ENCODE results near the gene NUMBL.
A peak's percentile ranks its signal among the peaks of the same experiment; 100 is the strongest.
"Not testable (repeated sequence)": the region's sequence is repeated elsewhere in the genome, so short reads cannot be mapped to it uniquely, and the experiment has no call there.

The NUMBL gene

DNA sequence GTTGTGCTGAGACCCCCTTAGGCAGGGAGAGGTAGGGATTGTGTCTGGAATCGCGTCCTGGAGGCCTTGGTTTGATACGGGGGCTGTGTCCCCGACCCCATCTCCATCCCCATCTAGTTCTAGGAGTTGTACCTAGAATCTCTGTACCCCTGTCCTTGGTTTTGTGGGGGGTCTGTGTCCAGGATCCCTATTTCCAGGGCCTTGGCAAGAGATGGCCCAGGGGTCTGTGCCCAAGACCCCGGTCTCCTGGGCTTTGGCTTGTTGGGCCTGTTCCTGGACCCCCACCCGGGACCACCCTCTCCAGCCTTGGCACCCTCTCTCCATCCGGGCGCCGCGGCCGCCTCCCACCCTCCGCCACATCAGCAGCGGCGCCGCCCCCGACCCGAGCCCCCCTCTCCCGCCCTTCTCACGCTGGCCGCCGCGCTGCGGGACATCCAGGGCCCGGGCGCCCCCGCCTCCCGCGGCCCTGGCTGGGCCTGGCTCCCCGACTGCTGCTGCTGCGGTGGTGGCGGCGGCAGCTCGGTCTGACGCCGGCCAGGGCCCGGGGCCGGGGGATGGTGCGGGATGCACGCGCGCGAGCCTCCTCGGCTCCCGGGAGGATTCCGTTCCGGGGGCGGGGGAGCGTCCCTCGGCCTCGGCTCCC is at the start of gene NUMBL:
Gene NUMBL, minus strand, starts transcription at position 602 of the 643 bp plus-strand sequence. Its CDS starts 168 bp downstream, at position 434.
- no peak for DNase-seq

DNA sequence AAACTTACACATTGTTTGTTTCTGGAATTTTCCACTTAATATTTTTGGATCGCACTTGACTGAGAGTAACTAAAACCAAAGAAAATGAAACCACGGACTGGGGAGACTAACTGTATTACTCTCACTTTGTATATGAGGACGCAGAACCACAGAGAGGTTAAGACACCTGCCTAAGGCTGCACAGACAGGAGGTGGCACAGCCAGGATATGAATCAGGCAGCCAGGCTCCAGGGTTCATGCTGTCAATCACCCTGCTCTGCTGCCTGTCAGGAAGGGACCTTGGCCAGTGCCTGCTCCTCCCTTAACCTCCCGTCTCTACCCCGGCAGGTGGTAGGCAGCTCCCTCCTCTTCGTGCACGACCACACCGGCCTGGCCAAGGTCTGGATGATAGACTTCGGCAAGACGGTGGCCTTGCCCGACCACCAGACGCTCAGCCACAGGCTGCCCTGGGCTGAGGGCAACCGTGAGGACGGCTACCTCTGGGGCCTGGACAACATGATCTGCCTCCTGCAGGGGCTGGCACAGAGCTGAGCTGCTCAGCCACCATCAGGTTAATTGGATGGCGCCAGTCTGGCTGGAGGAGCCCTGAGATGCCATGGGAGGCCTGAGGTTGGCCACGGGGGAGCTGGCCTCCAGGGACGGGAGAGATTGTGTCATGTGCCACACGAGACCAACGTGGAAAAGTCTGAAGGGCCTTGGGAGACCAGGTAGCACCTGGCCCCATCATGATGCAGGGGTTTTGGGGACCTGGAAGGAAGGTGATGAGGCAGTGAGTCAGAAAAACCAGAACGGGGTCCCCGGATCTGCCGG is 48.8 kb upstream of the NUMBL start:
- DNase-seq = no peak

DNA sequence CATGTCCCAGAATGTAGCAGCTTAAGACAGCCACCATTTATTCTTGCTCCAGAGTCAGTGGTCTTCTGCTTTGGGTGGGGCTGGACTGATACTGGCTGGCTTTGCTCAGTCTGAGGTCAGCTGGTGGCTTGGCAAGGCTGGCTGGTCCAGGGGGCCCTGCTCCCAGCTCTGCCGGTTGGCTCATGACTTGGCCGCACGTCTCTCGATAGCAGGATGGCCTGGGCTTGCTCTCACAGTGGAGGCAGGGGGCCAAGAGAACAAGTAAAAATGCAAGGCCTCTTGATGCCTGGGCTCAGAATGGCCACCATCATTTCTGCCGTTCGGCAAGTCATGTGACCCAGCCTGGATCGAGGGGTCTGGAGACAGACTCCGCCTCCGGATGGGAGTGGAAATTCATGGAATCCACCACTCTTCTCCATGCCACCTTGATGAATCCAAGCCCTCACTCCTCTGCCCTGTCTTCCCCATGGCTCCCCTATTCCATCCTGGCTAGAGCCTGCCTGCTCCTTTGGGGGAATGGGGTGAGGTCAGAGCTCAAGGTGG is 46.7 kb upstream of the NUMBL start:
- DNase-seq = no peak

DNA sequence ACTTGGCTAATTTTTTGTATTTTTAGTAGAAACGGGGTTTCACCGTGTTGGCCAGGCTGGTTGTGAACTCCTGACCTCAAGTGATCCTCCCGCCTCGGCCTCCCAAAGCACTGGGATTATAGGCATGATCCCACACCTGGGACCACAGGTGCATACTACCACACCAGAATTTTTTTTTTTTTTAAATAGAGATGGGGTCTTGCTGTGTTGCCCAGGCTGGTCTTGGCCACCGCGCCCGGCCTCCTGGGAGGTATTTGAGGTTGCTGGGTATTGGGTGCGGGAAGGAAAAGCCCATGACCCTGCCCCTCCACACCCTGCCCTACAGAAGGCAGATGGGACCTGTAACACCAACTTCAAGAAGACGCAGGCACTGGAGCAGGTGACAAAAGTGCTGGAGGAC is 46.2 kb upstream of the NUMBL start:
- no peak for DNase-seq

DNA sequence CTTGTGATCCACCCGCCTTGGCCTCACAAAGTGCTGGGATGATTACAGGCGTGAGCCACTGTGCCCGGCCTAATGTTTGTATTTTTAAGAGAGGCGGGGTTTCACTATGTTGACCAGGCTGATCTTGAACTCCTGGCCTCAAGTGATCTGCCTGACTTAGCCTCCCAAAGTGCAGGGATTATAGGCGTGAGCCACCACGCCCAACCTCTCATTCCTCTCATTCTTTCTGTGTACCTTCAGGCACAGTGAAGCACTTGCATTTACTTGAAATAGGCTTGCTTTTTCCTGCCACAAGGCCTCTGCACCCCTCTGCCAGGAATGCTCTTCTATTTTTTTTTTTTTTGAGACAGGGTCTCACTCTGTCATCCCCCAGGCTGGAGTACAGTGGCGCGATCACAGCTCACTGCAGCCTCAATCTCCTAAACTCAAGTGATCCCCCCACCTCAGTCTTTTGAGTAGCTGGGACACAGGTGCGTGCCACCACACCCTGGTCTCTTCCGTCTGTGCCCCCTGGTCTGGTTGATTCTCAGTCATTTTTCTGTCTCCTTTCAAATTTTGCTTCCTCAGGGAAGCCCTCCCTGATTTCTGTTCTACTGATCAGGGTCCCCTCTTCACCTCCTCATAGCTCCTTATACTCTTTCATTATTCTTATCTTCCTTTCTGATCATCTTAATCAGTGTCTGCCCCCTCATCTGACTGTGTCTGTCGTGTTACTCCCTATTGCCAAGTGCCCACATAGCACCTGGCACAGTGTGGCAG is 44.7 kb upstream of the NUMBL start:
- no peak for DNase-seq

DNA sequence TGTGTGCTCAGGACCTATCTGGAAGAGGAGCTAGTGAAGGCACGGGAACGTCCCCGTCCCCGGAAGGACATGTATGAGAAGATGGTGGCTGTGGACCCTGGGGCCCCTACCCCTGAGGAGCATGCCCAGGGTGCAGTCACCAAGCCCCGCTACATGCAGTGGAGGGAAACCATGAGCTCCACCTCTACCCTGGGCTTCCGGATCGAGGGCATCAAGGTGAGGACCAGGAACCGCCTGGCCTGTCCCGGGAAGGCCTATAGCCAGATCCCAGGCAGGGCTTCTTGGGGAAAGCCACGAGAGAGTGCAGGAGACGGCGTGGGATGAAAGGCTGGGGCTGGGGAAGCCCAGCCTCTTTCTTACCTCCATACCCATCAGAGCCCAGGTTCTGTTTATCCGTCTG is 42.7 kb upstream of the NUMBL start:
- DNase-seq = no peak

DNA sequence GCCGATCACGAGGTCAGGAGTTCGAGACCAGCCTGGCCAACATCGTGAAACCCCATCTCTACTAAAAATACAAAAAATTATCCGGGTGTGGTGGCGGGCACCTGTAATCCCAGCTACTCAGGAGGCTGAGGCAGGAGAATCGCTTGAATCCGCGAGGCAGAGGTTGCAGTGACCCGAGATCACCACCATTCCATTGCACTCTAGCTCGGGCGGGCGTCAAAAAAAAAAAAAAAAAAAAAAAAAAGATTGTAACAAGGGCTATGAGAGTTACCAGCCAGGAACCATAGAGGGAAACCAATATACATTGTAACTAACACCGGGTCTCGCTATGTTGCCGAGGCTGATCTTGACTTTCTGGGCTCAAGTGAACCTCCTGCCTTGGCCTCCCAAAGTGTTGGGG is 41.9 kb upstream of the NUMBL start:
- not testable (repeated sequence) for DNase-seq

DNA sequence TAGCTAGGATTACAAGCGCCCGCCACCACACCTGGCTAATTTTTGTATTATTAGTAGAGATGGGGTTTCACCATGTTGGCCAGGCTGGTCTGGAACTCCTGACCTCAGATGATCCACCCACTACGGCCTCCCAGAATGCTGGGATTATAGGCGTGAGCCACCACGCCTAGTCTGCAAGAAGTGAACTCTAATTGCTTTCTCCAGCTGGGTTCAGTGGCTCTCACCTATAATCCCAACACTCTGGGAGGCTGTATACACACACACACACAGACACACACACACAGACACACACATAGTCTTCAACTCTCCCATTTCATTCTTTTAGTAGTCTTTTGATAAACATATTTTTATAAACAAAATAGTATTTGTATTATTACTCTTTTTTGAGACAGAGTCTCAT is 39.6 kb upstream of the NUMBL start:
- not testable (repeated sequence) for DNase-seq

DNA sequence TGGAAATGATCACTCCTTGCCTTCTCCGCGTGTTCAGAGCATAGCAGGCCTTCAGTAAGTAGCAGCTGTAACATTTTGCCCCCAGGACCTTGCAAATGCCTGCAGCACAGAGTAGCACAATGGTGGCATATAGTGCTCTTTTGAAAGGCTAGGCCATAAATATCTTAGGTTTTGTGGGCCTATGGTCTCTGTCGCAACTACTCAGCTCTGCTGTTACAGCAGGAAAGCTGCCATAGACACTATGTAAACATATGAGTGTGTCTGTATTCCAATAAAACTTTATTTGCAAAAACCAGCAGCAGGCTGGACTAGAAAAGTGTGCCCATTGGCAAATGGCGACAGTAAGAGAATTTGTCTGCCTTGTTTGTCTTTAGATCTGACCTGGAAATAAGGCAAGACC is 35.8 kb upstream of the NUMBL start:
- DNase-seq = no peak

DNA sequence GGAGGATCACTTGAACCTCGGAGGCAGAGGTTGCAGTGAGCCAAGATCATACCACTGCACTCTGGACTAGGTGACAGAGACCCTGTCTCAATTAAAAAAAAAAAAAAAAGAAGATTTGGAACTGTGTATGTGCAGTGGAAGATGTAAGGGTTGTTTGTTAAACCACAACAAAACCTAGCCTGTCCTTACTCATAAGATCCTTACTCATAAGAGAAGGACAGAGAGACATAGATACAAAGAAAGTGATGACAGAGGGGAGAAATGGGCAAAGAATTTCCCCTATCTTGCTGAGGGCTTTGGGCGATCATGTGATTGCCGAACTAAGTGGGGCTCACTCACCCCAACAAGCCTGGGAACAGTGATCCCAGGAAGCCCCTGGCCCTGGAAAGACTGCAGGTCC is 34.4 kb upstream of the NUMBL start:
- no peak for DNase-seq

DNA sequence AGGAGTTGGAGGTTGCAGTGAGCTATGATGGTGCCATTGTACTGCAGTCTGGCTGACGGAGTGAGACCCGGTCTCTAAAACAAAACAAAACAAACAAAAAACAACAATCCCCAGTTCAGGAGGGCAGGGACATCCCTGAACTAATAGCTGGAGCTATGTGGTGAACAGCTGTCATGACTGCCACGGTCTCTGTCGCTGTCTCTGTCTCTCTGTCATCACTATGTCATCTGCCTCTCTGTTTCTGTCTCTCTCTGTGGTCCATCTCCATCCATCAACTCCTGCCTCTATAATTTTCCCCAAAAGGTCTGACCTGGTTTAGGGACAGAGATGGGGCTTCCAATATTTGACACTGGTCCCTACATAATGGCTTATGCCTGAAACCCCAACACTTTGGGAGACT is 33.9 kb upstream of the NUMBL start:
- no peak for DNase-seq

DNA sequence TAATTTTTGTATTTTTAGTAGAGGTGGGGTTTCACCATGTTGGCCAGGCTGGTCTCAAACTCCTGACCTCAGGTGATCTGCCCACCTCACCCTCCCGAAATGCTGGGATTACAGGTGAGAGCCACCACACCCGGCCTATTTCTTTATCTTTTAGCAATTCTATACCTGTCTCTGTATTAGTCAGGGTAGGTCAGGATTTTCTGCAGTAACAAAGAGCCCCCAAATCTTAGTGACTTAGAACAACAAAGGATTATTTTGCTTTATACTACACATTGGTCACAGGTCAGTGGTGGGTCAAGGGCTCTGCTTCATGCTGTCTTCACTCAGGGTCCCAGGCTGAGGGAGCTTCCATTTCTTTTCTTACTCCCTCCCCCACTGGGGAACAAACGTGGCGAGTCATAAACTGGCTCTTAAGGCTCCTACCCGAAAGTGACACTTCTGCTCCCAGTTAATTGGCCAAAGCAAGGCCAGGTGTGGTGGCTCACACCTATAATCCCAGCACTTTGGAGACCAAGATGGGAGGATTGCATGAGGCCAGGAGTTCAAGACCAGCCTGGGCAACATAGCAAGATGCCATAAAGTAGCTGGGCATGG is 33.3 kb upstream of the NUMBL start:
- no peak for DNase-seq

DNA sequence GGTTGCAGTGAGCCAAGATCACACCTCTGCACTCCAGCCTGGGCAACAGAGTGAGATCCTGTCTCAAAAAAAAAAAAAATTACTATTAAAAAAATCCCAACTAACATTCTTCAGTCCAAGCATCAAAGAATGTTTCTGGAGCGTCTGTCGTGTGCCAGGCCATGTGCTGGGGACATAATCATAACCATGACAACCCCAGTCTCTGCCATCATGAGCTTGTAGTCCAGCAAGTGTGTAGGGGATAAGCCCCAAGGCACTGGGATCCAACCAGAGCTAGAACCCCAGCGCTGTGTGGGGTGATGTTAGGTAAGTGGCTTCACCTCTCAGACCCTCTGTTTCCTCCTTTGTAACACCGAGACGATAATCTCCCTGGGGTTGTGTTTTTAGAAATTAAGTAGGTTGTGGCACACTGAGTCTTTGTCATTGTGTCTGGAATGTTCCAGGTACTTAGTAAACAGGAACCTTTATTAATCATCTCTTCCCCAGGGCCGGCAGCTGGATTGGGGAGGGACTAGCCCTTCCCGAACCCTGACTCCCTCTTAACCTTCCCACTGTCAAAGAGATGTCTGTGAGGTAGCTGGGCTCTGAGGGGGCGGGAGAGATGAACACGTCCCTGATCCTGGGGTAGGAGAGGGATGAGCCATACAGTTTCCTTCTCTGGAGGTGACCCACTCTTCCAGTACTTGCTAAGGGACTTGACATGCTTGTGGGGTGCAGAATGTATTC is 31.6 kb upstream of the NUMBL start:
- DNase-seq = no peak

DNA sequence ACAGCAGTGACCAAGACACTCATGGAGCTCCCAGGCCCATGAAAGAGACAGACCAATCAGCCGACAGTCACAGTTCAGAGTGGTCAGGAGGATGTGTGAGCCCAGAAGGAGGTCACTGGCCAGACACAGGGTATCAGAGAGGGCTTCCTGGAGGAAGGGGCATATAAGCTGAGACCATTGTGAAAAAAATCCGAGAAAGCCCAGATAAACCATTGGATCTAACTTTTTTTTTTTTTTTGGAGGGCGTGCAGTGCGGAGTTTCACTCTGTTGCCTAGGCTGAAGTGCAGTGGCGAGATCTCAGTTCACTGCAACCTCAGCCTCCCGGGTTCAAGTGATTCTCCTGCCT is 30.7 kb upstream of the NUMBL start:
- DNase-seq = no peak

DNA sequence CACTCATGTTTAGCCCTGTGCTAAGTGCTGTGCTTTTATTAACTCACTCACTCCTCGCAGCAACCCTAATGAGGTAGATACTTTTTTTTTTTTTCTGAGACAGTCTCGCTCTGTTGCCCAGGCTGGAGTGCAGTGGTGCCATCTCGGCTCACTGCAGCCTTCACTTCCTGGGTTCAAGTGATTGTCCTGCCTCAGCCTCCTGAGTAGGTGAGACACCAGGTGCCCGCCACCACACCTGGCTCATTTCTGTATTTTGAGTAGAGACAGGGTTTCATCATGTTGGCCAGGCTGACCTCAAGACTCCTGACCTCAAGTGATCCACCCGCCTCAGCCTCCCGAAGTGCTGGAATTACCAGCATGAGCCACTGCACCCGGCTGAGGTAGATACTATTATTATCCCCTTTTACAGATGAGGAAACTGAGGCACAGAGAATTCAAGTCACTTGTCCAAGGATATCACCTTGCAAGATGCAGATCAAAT is 29.0 kb upstream of the NUMBL start:
- no peak for DNase-seq

DNA sequence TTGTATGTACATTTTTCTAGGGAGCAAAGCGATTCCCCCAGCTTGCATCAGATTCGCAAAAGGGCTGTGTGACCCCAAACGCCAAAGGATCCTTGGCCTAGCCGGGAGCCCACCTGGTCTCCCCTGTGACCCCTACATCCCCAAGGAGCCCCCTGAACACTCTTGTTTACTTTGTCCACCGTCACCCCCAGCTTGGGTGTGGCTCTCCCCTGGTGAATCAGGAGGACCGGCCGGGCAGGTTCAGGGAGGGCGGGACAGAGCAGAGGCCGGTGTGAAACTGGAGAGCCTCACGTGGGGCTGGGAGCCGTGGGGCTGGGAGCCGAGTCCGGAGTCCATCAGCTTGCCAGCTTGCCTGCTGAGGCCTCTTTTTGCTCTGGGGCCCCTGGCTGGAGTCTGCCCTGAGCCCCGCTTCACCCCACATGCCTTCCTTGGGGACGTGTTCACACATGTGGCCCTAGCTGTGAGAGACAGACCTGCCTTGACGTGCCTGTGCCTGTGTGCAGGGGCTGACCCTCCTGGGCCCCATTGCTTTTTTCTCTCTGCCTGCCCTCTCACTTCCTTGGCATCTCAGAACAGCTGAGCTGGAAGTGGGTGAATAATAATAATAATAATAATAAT is 28.4 kb upstream of the NUMBL start:
- peak in 1 of 2 experiments; percentile 28 for DNase-seq

DNA sequence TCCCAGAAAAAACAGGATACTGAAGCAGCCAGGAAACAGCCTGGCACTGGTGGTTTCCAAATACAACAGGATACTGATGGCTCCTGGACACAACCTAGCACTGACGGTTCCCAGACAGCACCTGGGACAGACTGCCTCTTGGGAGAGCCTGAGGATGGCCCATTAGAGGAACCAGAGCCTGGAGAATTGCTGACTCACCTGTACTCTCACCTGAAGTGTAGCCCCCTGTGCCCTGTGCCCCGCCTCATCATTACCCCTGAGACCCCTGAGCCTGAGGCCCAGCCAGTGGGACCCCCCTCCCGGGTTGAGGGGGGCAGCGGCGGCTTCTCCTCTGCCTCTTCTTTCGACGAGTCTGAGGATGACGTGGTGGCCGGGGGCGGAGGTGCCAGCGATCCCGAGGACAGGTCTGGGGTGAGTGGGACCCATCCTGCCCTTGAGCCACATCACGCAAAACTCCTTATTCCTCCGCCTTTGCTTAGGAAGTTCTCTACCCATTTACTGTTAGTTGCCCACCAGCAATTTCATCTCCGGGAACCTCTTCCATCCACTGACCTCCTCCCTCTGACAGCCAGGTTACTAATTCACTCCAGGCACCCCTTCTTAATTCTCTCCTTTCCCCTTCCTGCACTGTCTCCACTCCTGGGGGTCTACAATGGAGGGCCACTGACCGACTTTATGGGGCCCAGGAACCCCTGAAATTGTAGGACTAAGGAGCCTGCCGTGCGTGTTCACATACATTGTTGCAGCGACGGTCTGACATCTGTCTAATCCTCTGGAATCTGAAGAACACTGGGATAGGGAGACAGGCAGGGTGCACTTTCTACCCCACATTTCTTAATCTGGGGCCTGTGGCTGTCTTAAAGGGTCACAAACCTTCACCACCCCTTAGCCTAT is 27.7 kb upstream of the NUMBL start:
- DNase-seq = no peak

DNA sequence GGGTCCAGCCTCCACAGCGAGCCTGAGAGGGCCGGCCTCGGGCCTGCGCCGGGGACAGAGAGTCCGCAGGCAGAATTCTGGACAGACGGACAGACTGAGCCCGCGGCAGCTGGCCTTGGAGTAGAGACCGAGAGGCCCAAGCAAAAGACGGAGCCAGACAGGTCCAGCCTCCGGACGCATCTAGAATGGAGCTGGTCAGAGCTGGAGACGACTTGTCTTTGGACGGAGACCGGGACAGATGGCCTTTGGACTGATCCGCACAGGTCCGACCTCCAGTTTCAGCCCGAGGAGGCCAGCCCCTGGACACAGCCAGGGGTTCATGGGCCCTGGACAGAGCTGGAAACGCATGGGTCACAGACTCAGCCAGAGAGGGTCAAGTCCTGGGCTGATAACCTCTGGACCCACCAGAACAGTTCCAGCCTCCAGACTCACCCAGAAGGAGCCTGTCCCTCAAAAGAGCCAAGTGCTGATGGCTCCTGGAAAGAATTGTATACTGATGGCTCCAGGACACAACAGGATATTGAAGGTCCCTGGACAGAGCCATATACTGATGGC is 27.0 kb upstream of the NUMBL start:
- peak in 1 of 2 experiments; percentile 57 for DNase-seq

DNA sequence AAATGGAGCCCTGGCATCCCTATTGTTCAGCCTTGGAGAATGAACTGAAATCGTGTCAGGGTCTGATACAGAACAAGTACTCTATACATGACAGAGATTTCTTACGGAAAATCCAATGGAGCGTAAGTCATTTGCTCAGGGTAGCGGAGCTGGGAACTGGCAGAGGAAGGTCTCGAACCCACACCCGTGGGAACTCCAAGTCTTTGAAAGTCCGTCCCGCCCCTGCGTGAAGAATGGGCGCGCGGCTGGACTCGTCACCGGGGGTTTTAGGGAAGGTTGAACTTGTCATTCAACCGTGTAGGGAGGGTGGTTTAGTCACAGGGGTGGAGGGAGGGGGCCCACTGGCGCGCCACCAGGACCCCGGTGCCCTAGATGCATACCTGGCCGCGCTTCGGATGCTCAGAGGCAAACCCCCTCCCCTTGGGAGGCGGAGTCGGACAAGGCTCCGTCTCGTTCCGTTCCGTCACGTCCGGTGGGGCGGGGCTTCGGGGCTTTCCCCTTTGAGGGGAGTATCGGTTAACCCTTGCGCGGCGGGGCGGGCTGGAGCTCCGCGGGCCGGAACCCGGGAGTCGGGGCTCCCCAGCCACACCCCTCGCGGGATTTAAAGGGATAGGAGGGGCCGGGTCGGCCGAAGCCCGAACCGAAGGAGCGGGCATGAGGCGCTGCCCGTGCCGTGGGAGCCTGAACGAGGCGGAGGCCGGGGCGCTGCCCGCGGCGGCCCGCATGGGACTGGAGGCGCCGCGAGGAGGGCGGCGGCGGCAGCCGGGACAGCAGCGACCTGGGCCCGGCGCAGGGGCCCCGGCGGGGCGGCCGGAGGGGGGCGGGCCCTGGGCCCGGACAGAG is 26.3 kb upstream of the NUMBL start, which contains the start of the genes COQ8B and ITPKC:
Gene COQ8B, minus strand, starts transcription at position 405 of the 843 bp plus-strand sequence. CDS start 2,254 bp downstream, outside the sequence.
Gene ITPKC, plus strand, starts transcription at position 631 of the 843 bp plus-strand sequence. Its CDS starts 24 bp downstream, at position 655.
- DNase-seq = peak; percentile 78 to 89
